ACC112 (cell line): Measurements from ENCODE around the gene STK40.

Source experiments
- H2AFZ ChIP-seq: fragments of 200-600 bp; sonication (generic); one replicate; pipeline ENCODE4 v1.6.0; 2017; ENCODE audit warnings: antibody characterized with exemption, low read length; ENCODE audit not compliant: unreplicated experiment
- H3K27ac ChIP-seq: fragments of 200-600 bp; sonication (generic); 2 replicates; pipeline ENCODE4 v1.5.1; 2014; ENCODE audit warnings: low read depth, mild to moderate bottlenecking, antibody characterized with exemption, low read length, moderate library complexity
- H3K27me3 ChIP-seq: fragments of 200-600 bp; sonication (generic); 2 replicates; pipeline ENCODE4 v1.6.1; 2014; ENCODE audit warnings: mild to moderate bottlenecking, antibody characterized with exemption, low read length, moderate library complexity, mixed read lengths; ENCODE audit not compliant: insufficient read depth
- H3K36me3 ChIP-seq: fragments of 200-600 bp; sonication (generic); 2 replicates; pipeline ENCODE4 v1.6.1; 2016; ENCODE audit warnings: mild to moderate bottlenecking, antibody characterized with exemption, low read length, moderate library complexity, mixed read lengths; ENCODE audit not compliant: insufficient read depth
- H3K4me1 ChIP-seq: fragments of 200-600 bp; sonication (generic); one replicate; pipeline ENCODE4 v1.6.1; 2016; ENCODE audit warnings: low read length, mixed read lengths; ENCODE audit not compliant: insufficient read depth, unreplicated experiment, control insufficient read depth
- H3K4me3 ChIP-seq: fragments of 200-600 bp; sonication (generic); 2 replicates; pipeline ENCODE4 v1.5.1; 2014; ENCODE audit warnings: mild to moderate bottlenecking, low read depth, low read length
- H3K79me2 ChIP-seq: fragments of 200-600 bp; sonication (generic); one replicate; pipeline ENCODE4 v1.6.0; 2016; ENCODE audit warnings: low read length; ENCODE audit not compliant: control insufficient read depth, unreplicated experiment, insufficient read depth

The STK40 gene

GRCh38 chr1:36369061-36369861, 16.5 kb downstream of the STK40 start:
- H3K27me3 ChIP-seq: no peaks in the 10 kb centered on the region
- H2AFZ ChIP-seq: no peak overlapping the region
- H3K79me2 ChIP-seq: peaks cover 67% of the 10 kb centered on the region
- 0 out of 2 replicates have a peak overlapping the region, but pooled peaks have one; percentile 15 for H3K27ac ChIP-seq
- no peak overlapping the region for H3K4me3 ChIP-seq
- H3K4me1 ChIP-seq: peaks cover 65% of the 10 kb centered on the region
- peaks cover 8% of the 10 kb centered on the region for H3K36me3 ChIP-seq

- no peaks in the 10 kb centered on the region for H3K27me3 ChIP-seq
- peaks cover 50% of the 10 kb centered on the region for H3K4me1 ChIP-seq
- H3K79me2 ChIP-seq: peaks cover 68% of the 10 kb centered on the region
- no peak overlapping the region for H2AFZ ChIP-seq
- no peak overlapping the region for H3K4me3 ChIP-seq
- H3K27ac ChIP-seq: 0 out of 2 replicates have a peak overlapping the region, but pooled peaks have one; percentile 10
- H3K36me3 ChIP-seq: peaks cover 8% of the 10 kb centered on the region
Measured at GRCh38 chr1:36367798-36368197, 17.9 kb downstream of the STK40 start.

GRCh38 chr1:36367066-36367465, 18.7 kb downstream of the STK40 start:
- no peak overlapping the region for H3K27ac ChIP-seq
- no peak overlapping the region for H2AFZ ChIP-seq
- H3K4me1 ChIP-seq: peaks cover 44% of the 10 kb centered on the region
- peaks cover 15% of the 10 kb centered on the region; the same call in 1 of the 2 replicates for H3K36me3 ChIP-seq
- no peak overlapping the region for H3K4me3 ChIP-seq
- peaks cover 66% of the 10 kb centered on the region for H3K79me2 ChIP-seq
- no peaks in the 10 kb centered on the region for H3K27me3 ChIP-seq

- peaks cover 40% of the 10 kb centered on the region for H3K4me1 ChIP-seq
- H3K36me3 ChIP-seq: peaks cover 23% of the 10 kb centered on the region; the same call in 1 of the 2 replicates
- H3K27ac ChIP-seq: peak overlapping the region; percentile 70
- no peaks in the 10 kb centered on the region for H3K27me3 ChIP-seq
- no peak overlapping the region for H2AFZ ChIP-seq
- H3K79me2 ChIP-seq: peaks cover 61% of the 10 kb centered on the region
- no peak overlapping the region for H3K4me3 ChIP-seq
Measured at GRCh38 chr1:36366091-36366661, 19.5 kb downstream of the STK40 start.

- Histone ChIP-seq H3K4me1 (peaks cover 40% of the 10 kb centered on the region), H3K36me3 (peaks cover 29% of the 10 kb centered on the region; the same call in 1 of the 2 replicates), H3K79me2 (peaks cover 53% of the 10 kb centered on the region)
Measured at GRCh38 chr1:36365381-36365780, 20.3 kb downstream of the STK40 start.

GRCh38 chr1:36359911-36360550, 25.7 kb downstream of the STK40 start:
- H3K4me1 ChIP-seq: peaks cover 12% of the 10 kb centered on the region
- H3K36me3 ChIP-seq: peaks cover 24% of the 10 kb centered on the region; the same call in 1 of the 2 replicates
- H3K79me2 ChIP-seq: peaks cover 11% of the 10 kb centered on the region
- H3K4me3 ChIP-seq: no peak overlapping the region
- no peaks in the 10 kb centered on the region for H3K27me3 ChIP-seq
- H2AFZ ChIP-seq: no peak overlapping the region
- H3K27ac ChIP-seq: peak overlapping the region; percentile 16; the same call in 1 of the 2 replicates

More at GRCh38 chr1:36365381-36365780, 20.3 kb downstream of the STK40 start:
- H3K4me3 ChIP-seq: no peak overlapping the region
- H2AFZ ChIP-seq: no peak overlapping the region
- peak overlapping the region; percentile 70 for H3K27ac ChIP-seq
- no peaks in the 10 kb centered on the region for H3K27me3 ChIP-seq

- Histone ChIP-seq H3K27me3 (no peaks in the 10 kb centered on the region), H3K79me2 (peaks cover 11% of the 10 kb centered on the region), H3K4me1 (peaks cover 11% of the 10 kb centered on the region), H3K36me3 (peaks cover 24% of the 10 kb centered on the region; the same call in 1 of the 2 replicates), H3K27ac (peak overlapping the region; percentile 16; the same call in 1 of the 2 replicates), H3K4me3 (no peak overlapping the region), H2AFZ (no peak overlapping the region)
Measured at GRCh38 chr1:36359383-36359782, 26.3 kb downstream of the STK40 start.

- H3K4me1 ChIP-seq: peaks cover 13% of the 10 kb centered on the region
- no peak overlapping the region for H3K27ac ChIP-seq
- peaks cover 24% of the 10 kb centered on the region; the same call in 1 of the 2 replicates for H3K36me3 ChIP-seq
- peaks cover 7% of the 10 kb centered on the region for H3K79me2 ChIP-seq
- H3K27me3 ChIP-seq: no peaks in the 10 kb centered on the region
- H3K4me3 ChIP-seq: no peak overlapping the region
- no peak overlapping the region for H2AFZ ChIP-seq
Measured at GRCh38 chr1:36358514-36359084, 27.1 kb downstream of the STK40 start.

- peaks cover 5% of the 10 kb centered on the region; the same call in 1 of the 2 replicates for H3K36me3 ChIP-seq
- H3K79me2 ChIP-seq: peaks cover 3% of the 10 kb centered on the region
- H3K27me3 ChIP-seq: no peaks in the 10 kb centered on the region
Measured at GRCh38 chr1:36355811-36356210, 29.9 kb downstream of the STK40 start.

GRCh38 chr1:36354486-36354885, 31.2 kb downstream of the STK40 start:
- peaks cover 3% of the 10 kb centered on the region; the same call in 1 of the 2 replicates for H3K36me3 ChIP-seq
- 0 out of 2 replicates have a peak overlapping the region, but pooled peaks have one; percentile 1 for H3K27ac ChIP-seq
- H3K79me2 ChIP-seq: no peaks in the 10 kb centered on the region
- H3K4me3 ChIP-seq: no peak overlapping the region
- H2AFZ ChIP-seq: no peak overlapping the region
- H3K4me1 ChIP-seq: peaks cover 46% of the 10 kb centered on the region
- H3K27me3 ChIP-seq: no peaks in the 10 kb centered on the region

More at GRCh38 chr1:36355811-36356210, 29.9 kb downstream of the STK40 start:
- peaks cover 41% of the 10 kb centered on the region for H3K4me1 ChIP-seq
- no peak overlapping the region for H3K4me3 ChIP-seq
- no peak overlapping the region for H3K27ac ChIP-seq
- no peak overlapping the region for H2AFZ ChIP-seq
